Kidney (tissue), 14 donors: ENCODE measurements around the gene UBALD1. TPM values are rescaled to one million over a fixed set of nuclear protein-coding genes. Genes with fewer than 3 reads are reported as not detected.

Experiments used
- DNase-seq, 5 donors: peaks; one replicate each; pipeline ENCODE4 v3.0.0-alpha.2; 2013 to 2020
- FAIRE-seq: peaks from 2 replicates; lab custom pipeline; 2012; peaks lifted over from hg19 to GRCh38; lab: Jason Lieb, UNC
- H3K27ac ChIP-seq, 2 donors: one replicate each; pipeline ENCODE4 v1.7.0; 2013; ENCODE audit warnings: low read depth in 2 of 2, low read length in 2 of 2, inconsistent platforms in 1 of 2
- H3K27me3 ChIP-seq: one replicate; pipeline ENCODE4 v1.7.1; 2013; ENCODE audit warnings: low read length, inconsistent platforms; ENCODE audit not compliant: control insufficient read depth, insufficient read depth
- H3K36me3 ChIP-seq, 3 donors: one replicate each; pipeline versions ENCODE4 v1.7.0 to v1.7.1; 2013; ENCODE audit warnings: low read length in 3 of 3, control low read depth in 1 of 3, inconsistent platforms in 1 of 3; ENCODE audit not compliant: insufficient read depth in 3 of 3, control insufficient read depth in 2 of 3
- H3K4me1 ChIP-seq, 3 donors: one replicate each; pipeline versions ENCODE4 v1.7.0 to v1.7.1; 2013; ENCODE audit warnings: low read length in 3 of 3, inconsistent platforms in 1 of 3, low read depth in 1 of 3; ENCODE audit not compliant: control insufficient read depth in 2 of 3, insufficient read depth in 2 of 3
- H3K4me3 ChIP-seq, 3 donors: one replicate each; pipeline versions ENCODE4 v1.7.0 to v1.8.1; 2013; ENCODE audit warnings: low read length in 3 of 3, control low read depth in 1 of 3, inconsistent platforms in 1 of 3
- H3K9ac ChIP-seq, 3 donors: one replicate each; pipeline versions ENCODE4 v1.7.0 to v1.7.1; 2013; ENCODE audit warnings: low read length in 3 of 3, control low read depth in 1 of 3, inconsistent platforms in 1 of 3
- H3K9me3 ChIP-seq, 3 donors: one replicate each; pipeline versions ENCODE4 v1.7.0 to v1.7.1; 2013; ENCODE audit warnings: low read length in 3 of 3, control low read depth in 1 of 3, inconsistent platforms in 1 of 3; ENCODE audit not compliant: control insufficient read depth in 2 of 3, insufficient read depth in 1 of 3
- intact Hi-C: fragments of 100-400 bp; cut with DNase I; formaldehyde crosslinking; loops from one replicate; pipeline ENCODE4 v1.11.1; 2022
- polyA plus RNA-seq: library from polyadenylated mRNA; stranded (reverse); fragments of 350-450 nt; fragmentation: Illumina TruSeq; extraction: RNeasy Lipid Tissue Mini Kit (QIAGEN cat#74804); gene quantifications from one replicate; pipeline ENCODE4 v1.2.3, GENCODE V29; 2014; ENCODE audit warnings: low read depth, low replicate concordance; ENCODE audit not compliant: insufficient read depth
- total RNA-seq: library from RNA; stranded (reverse); fragmentation: NEBNext Ultra II Directional; extraction: Animal tissue kit (Norgen Biotek cat#: 25700); gene quantifications from one replicate; pipeline ENCODE4 v1.2.1, GENCODE V29; 2021
- TF ChIP-seq, protein P1 (sequence below): IDR thresholded peaks from 3 replicates; pipeline ENCODE4 v1.5.1; 2012; ENCODE audit warnings: mild to moderate bottlenecking, moderate library complexity, borderline replicate concordance; ENCODE audit not compliant: insufficient read depth; ENCODE audit errors: extremely low read depth
- donor health status: control.
- donor health status: control.
- donor health status: control.
- donor health status: control.
- donor health status: control.
- donor health status: DM: yes; HTN: yes; CAD: no.
- donor health status: Normal renal cell carcinoma (clear cell type).

UBALD1 gene
- total and polyA plus RNA-seq, 2 donors from 2014 or later = 31.8 to 38.3 TPM

DNA sequence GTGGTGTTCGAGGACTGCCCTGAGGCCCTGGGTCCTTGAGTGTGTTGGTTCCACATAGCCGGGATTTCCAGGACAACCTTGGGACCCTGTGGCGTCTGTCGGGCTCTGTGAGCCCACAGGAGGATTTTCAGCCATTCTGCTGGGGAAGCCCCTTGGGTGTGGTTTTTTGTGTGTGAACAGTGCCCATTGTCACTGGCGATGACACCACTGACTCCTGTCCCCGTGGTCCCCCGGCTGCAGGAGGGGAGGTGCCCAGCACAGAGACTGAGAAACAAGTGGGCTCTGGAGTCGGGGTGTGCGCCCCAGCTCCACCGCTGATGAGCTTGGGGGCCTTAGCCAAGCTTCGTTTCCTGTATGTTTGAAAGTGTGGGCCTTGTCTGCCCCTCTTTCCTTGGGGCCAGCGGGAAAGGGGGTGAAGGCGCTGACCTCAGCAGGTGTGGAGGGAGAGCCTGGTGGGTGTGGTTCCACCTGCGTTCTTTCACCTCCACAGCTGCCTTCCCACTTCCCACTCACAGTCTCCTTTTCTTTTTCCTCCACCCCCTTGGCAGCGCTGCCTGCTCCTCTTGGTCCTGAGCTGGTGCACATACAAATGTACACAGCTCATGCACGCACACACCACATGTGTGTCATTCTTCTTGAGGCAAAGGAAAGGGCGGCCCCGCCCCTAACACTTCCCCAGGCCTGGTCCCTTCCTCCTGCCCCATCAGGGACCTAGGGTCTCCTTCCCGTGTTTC is 26.1 kb upstream of the UBALD1 start:
- H3K4me1 ChIP-seq = no peaks in the 10 kb centered on the region
- H3K9ac ChIP-seq = no peak overlapping the region
- DNase-seq (no peak), FAIRE-seq (no peak)
- H3K36me3 ChIP-seq = no peaks in the 10 kb centered on the region
- H3K9me3 ChIP-seq = no peaks in the 10 kb centered on the region
- intact Hi-C loops = no loop called here
- H3K27me3 ChIP-seq = no peaks in the 10 kb centered on the region
- TF ChIP-seq, protein P1, sequence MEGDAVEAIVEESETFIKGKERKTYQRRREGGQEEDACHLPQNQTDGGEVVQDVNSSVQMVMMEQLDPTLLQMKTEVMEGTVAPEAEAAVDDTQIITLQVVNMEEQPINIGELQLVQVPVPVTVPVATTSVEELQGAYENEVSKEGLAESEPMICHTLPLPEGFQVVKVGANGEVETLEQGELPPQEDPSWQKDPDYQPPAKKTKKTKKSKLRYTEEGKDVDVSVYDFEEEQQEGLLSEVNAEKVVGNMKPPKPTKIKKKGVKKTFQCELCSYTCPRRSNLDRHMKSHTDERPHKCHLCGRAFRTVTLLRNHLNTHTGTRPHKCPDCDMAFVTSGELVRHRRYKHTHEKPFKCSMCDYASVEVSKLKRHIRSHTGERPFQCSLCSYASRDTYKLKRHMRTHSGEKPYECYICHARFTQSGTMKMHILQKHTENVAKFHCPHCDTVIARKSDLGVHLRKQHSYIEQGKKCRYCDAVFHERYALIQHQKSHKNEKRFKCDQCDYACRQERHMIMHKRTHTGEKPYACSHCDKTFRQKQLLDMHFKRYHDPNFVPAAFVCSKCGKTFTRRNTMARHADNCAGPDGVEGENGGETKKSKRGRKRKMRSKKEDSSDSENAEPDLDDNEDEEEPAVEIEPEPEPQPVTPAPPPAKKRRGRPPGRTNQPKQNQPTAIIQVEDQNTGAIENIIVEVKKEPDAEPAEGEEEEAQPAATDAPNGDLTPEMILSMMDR = no peak
- H3K27ac ChIP-seq = no peak overlapping the region
- no peak overlapping the region for H3K4me3 ChIP-seq

DNA sequence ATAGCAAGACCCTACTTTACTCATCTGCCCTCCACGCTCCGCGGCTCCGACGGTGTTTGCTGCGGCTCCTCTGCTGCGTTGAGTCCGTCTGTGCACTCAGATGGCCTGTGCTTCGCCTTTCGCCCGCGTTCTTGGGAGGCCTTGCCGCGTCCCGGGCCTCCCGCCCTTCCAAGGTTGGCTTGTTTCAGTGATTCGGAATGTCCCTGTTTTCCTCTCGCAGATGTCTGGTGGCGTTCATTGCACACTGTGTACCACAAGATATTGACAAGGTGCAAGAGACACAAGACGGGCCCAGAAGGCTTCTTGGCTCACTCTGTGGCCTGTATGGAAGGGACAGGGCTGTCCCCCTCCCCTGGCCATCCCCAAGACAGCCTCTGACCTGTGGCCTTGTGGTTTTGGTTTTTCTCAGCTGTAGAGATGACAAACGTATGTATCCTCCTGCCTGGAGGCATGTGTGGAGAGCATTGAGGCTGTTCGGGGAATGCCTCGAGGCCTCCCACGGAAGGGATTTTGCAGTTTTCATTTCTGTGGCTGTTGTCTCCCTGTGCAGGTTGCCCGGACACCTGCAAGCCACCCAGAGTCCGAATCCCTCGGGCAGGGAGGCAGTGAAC is 25.3 kb upstream of the UBALD1 start:
- FAIRE-seq (no peak), DNase-seq (no peak)
- no peaks in the 10 kb centered on the region for H3K9me3 ChIP-seq
- no peak overlapping the region for H3K4me3 ChIP-seq
- TF ChIP-seq, protein P1 = no peak
- H3K4me1 ChIP-seq = no peaks in the 10 kb centered on the region
- intact Hi-C loops = no loop called here
- H3K27me3 ChIP-seq = no peaks in the 10 kb centered on the region
- H3K27ac ChIP-seq = no peak overlapping the region
- H3K36me3 ChIP-seq = no peaks in the 10 kb centered on the region
- H3K9ac ChIP-seq = no peak overlapping the region

DNA sequence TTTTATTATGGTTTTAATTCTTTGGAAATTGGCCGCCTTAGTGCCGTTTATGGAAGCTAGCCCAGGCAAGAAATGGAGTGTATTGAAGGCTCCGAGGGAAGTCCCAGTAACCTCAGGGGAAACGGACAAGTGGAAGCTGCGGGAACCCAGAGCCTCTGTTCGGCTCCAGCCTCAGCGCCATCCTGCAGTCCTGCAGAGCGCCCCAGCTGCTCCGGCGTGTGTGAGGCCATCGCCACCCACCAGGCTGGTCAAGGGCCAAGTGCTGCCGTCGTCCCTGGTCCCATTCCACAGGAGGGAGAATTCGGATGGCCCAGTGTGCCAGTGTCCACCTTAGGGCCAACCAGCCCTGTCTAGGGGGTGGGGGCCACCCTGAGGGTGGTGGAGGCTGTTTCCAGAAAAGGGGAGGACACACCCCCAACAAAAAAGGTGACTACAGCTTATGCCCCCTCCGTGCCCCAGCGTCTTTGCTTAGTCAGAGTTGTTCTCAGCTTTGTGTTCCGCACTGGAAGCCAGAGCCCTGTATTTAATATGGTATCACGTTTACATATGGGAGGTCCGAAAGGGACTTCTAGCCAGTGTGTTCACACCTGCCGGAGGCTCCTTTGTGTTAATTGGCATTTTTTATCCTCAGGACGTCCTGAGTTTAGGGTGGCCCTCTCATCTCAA is 22.9 kb upstream of the UBALD1 start:
- intact Hi-C loops = no loop called here
- H3K9me3 ChIP-seq = no peaks in the 10 kb centered on the region
- H3K36me3 ChIP-seq = peaks cover 0 to 3% (median 0%) of the 10 kb centered on the region in 3 donors
- TF ChIP-seq, protein P1 = no peak
- no peak overlapping the region for H3K4me3 ChIP-seq
- H3K27ac ChIP-seq = no peak overlapping the region
- H3K9ac ChIP-seq = no peak overlapping the region
- H3K27me3 ChIP-seq = no peaks in the 10 kb centered on the region
- no peaks in the 10 kb centered on the region for H3K4me1 ChIP-seq
- DNase-seq = no peak
- no peak for FAIRE-seq
